Nucleus accumbens (tissue), 56 donors: ENCODE results near the gene MDN1.
"Not testable (repeated sequence)": the region's sequence is repeated elsewhere in the genome, so short reads cannot be mapped to it uniquely, and the experiment has no call there.

Source experiments
- DNase-seq, 56 donors: peaks; one replicate each; lab custom pipeline; 2025; lab: John Stamatoyannopoulos, UW

MDN1 gene

DNA sequence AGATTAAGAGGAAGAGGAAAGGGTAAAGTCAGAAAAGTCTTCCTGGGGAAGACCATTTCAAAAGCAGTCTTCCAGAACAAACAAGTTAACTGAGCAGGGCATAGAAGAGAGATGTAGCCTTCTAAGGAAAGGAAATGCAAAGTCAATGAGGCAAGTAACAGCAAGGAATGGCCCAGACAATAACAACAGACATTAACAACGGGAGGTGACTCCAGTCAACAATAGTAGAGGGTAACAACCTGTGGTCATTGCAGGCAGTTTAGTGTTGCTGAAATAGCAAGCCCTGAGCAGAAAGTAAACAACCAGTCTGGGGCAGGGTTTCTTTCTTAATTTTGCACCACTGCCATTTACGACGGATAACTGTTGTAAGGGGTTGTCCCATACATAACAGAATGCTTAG lies 2.1 kb downstream of the MDN1 start:
- no peak for DNase-seq

DNA sequence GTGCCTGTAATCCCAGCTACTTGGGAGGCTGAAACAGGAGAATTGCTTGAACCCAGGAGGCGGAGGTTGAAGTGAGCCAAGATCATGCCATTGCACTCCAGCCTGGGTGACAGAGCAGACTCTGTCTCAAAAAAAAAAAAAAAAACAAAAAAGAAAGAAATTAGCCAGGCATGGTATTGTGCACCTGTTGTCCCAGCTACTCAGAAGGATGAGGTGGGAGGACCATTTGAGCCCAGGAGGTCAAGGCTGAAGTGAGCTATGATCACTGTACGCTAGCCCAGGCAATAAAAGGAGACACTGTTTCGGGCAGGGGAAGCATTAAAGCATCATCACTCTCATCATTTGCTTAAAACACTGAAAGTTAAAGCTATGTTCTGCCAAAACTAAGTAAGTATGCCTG lies 6.2 kb downstream of the MDN1 start:
- DNase-seq: not testable (repeated sequence)

GRCh38 chr6:89807581-89807980 lies 12.0 kb downstream of the MDN1 start:
- no peak for DNase-seq

DNA sequence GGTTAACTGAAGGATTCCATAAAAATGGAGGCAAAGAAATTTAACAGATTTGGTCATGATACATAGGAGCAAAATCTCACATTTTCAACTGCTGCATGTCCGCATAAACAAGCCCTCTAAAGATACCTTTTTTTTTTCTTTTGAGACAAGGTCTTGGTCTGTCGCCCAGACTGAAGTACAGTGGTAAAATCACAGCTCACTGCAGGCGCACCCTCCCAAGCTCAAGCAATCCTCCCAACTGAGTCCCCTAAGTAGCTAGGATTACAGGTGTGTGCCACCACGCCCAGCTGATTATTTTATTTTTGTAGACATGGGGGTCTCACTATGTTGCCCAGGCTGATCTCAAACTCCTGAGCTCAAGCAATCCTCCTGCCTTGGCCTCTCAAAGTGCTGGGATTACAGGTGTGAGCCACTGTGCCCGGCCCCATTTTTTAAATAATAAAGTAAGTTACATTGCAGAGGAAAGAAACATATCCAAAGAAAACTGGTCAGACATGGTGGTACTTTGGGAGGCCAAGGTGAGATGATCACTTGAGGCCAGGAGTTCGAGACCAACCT lies 13.7 kb downstream of the MDN1 start:
- no peak for DNase-seq

DNA sequence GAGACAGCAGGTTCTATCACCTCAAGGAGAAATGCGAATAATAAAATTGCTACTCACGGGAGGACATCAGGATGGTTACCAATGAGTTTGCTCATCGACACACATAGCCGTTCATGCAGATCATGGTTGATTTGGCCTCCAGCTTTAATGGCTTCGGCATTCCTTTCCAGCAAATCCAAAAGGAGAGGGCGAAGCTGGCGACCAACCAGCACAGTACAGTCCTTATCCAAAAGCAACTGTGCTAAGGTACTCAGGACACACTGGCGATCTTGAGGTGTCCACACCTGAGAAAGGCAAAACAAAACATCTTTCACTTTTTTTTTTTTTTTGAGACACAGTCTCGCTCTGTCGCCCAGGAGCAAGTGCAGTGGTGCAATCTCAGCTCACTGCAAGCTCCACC lies 16.3 kb downstream of the MDN1 start:
- no peak for DNase-seq

GRCh38 chr6:89799756-89800155 lies 19.8 kb downstream of the MDN1 start:
- no peak for DNase-seq

DNA sequence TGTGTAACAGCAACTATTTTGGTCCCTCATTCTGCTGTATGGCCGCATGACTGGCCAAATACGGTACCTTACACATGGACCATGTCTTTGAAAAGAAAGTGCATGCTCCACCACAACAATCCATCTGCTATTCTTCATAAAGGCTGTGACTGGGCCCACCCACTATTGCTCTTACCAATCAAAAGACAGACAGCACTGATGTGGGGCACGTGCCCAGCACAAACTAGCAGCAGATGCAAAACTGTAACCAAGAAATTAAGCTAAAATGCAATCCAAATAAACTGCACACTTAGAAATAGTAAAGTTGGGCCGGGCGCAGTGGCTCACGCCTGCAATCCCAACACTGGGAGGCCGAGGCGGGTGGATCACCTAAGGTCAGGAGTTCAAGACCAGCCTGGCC lies 20.5 kb downstream of the MDN1 start:
- DNase-seq: no peak

- no peak for DNase-seq
These were observed 22.3 kb downstream of the MDN1 start for GRCh38 chr6:89797317-89797716.

- no peak for DNase-seq
These were observed 25.3 kb downstream of the MDN1 start for GRCh38 chr6:89794324-89794723.

- no peak for DNase-seq
These were observed 26.0 kb downstream of the MDN1 start for GRCh38 chr6:89793586-89793985.

GRCh38 chr6:89792881-89793280 lies 26.7 kb downstream of the MDN1 start:
- DNase-seq: no peak

- no peak for DNase-seq
These were observed 29.2 kb downstream of the MDN1 start for GRCh38 chr6:89790403-89790802.

GRCh38 chr6:89789980-89790379 lies 29.6 kb downstream of the MDN1 start:
- DNase-seq: no peak

GRCh38 chr6:89787660-89788328 lies 31.8 kb downstream of the MDN1 start:
- no peak for DNase-seq

GRCh38 chr6:89786970-89787369 lies 32.6 kb downstream of the MDN1 start:
- DNase-seq: no peak

- no peak for DNase-seq
These were observed 34.8 kb downstream of the MDN1 start for GRCh38 chr6:89784838-89785237.

DNA sequence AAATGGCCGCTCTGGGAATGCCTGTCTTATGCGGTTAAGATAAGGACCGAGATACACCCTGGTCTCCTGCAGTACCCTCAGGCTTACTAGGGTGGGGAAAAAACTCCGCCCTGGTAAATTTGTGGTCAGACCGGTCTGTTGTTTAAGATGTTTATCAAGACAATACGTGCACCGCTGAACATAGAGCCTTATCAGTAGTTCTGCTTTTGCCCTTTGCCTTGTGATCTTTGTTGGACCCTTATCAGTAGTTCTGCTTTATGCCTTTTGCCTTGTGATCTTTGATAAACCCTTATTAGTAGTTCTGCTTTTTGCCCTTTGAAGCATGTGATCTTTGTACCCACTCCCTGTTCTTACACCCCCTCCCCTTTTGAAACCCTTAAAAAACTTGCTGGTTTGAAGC lies 36.3 kb downstream of the MDN1 start:
- not testable (repeated sequence) for DNase-seq

DNA sequence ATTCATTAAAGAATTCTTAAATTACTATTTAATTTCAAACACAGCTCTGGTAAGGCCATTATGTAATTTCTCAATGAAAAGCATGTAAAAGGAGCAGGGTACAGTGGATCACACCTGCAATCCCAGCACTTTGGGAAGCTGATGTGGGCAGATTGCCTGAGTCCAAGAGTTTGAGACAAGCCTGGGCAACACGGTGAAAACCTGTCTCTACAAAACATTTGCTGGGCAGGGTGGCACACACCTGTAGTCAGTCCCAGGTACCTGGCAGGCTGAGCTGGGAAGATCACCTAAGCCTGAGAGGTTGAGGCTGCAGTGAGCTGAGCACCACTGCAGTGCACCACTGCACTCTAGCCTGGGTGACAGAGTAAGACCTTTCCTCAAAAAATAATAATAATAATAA lies 37.4 kb downstream of the MDN1 start:
- no peak for DNase-seq

DNA sequence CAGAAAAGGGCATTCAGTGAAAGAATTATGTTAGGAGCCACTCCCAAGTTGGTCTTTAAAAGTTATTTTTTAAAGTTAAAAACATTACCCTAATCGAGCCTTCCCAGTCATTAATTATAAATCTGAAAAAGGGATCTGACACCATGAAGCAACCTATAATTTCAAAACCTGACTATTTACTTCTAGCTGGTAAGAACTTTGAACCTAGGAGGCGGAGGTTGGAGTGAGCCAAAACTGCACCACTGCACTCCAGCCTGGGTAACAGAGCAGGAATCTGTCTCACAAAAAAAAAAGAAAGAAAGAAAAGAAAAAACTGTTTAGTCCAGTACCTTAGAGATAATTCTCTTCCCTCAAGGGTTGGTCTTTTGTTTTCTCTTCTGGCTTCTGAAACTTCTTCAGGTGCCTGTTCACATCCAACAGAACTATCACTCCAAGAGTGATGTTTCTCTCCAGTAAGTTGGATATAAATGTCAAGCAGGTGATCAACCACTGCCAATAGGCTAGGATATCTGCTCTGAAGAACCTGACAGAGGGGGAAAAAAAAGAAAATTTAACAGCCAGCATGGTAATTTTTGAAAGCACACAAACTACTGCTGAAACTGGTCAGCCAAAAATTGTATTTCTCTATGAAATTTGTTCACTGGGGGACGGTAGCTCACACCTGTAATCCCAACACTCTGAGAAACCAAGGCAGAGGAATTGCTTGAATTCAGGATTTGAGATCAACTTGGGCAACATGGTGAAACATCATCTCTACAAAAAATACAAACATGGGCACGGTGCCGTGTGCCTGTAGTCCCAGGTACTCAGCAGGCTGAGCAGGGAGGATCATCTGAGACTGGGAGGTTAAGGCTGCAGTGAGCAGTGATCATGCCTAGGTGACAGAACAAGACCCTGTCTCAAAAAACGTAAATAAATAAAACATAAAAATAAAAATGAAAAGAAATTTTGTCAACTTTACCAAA lies 38.2 kb downstream of the MDN1 start:
- DNase-seq: no peak

DNA sequence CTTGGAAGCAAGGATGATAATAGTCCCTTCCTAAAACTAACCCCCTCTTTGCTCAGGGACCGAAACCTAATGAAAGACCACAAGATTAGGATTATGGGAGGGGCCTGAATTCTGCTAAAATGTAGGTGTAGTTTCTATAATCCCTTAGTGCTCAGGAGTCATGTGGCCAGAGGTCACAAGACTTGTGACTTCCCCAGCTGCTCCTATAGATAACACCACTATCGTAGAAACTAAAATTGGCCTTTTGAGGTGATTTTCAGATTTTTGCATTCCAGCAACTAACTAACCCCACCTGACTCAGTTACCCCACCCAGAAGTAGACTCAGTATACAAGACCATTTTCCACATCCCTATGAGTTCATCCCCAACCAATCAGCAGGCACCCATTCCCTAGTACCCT lies 42.1 kb downstream of the MDN1 start:
- no peak for DNase-seq

DNA sequence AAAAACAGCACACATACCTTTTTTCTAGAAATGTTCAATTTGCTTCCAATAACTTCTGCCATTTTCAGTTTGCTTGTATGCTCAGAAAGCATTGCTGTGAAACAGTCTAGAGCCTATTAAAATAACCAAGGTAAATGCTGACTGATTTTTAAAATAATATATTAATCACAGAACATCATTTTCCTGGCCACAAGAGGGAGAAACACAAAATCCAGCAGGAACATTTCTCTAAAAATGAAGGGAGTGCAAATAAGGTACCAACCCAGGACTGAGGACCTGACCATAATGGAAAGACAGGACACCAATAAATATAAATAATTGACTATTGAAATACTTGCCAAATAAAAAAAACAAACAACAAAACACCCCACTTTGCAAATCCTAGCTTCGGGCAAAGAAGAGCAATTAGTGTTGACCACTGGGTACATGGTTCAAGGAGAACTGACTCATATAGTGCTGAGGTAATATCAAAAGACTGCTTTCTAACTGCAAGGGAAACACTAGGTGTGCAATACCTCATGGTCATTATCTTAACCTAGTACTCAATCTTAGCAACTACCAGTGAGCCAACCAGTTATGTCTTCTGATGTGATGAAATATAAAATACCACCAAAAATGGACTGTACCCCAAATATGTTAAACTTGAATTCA lies 42.9 kb downstream of the MDN1 start:
- no peak for DNase-seq
